ENCODE data around the gene PFKFB4.

DNA sequence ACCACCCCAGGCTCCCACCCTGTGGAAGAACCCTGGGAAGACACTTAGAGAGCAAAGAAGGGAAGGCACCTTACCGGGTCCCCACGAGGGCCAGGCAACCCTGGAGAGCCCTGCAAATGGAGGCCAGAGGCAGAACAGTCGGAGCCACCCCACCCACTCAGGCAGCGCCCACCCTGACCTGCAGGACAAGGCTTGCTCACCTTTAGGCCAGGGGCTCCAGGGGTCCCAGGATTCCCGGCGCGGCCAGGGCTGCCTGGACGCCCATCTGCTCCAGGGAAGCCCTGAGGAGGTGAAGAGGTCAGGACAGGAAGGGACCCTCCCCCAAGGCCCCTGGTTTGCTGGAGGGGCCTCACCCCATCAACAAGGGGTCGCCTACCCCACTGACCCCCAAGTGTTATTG, 28.2 kb upstream of the PFKFB4 start:
- no peak for TF ChIP-seq YY1 (IDR thresholded peaks at IDR 0.05; ENCODE audit: low read depth)
- TF ChIP-seq EP300 (IDR thresholded peaks at IDR 0.05; ENCODE audit: borderline replicate concordance in 1 of 2, low read depth in 1 of 2, low read length in 1 of 2), result no peak
